Fibroblast of lung (primary cell): ENCODE results near the gene COX8A.

Source experiments
- EZH2 ChIP-seq: IDR thresholded peaks from 2 replicates; pipeline ENCODE4 v1.5.1; 2012; ENCODE audit warnings: low read length, control low read depth, mild to moderate bottlenecking; ENCODE audit errors: missing control alignments
- TF ChIP-seq, protein P1 (sequence below), 2 donors: IDR thresholded peaks in 1 of 2; conservative IDR thresholded peaks in 1 of 2; 1 replicate in 1 of 2; 2 replicates in 1 of 2; pipeline ENCODE4 v1.5.1; 2011 to 2012; ENCODE audit warnings: low read length in 2 of 2, control low read depth in 1 of 2, inconsistent platforms in 1 of 2, low read depth in 1 of 2, mild to moderate bottlenecking in 1 of 2

DNA sequence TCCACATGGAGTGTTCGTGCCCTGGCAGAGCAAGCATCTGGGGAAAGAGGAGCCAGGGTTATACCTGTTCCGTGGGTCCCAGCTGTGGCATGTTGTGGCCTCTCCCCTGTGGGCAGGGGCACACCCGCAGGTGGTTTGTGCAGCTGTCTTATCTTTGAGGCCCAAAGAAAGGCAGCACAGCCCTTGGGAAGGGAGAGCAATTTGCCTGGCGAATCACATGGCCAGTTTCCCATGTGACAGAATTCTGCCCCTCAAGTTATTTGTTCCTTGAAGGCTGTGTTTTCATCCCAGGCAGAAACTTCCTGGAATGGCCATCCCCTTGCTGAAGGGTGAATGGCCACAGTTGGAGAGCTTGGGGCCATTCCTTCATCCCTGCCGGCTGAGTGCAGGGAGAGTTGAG, 16.4 kb upstream of the COX8A start:
- TF ChIP-seq, protein P1, sequence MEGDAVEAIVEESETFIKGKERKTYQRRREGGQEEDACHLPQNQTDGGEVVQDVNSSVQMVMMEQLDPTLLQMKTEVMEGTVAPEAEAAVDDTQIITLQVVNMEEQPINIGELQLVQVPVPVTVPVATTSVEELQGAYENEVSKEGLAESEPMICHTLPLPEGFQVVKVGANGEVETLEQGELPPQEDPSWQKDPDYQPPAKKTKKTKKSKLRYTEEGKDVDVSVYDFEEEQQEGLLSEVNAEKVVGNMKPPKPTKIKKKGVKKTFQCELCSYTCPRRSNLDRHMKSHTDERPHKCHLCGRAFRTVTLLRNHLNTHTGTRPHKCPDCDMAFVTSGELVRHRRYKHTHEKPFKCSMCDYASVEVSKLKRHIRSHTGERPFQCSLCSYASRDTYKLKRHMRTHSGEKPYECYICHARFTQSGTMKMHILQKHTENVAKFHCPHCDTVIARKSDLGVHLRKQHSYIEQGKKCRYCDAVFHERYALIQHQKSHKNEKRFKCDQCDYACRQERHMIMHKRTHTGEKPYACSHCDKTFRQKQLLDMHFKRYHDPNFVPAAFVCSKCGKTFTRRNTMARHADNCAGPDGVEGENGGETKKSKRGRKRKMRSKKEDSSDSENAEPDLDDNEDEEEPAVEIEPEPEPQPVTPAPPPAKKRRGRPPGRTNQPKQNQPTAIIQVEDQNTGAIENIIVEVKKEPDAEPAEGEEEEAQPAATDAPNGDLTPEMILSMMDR (conservative IDR thresholded peaks at IDR 0.05 in 1 of 2, IDR thresholded peaks at IDR 0.05 in 1 of 2; ENCODE audit: low read depth in 1 of 2, low read length in 2 of 2): no peak
- TF ChIP-seq EZH2: no peak
